GM19463 (cell line): ENCODE data around the gene MAPK8IP3.
"Not testable (repeated sequence)": the region's sequence is repeated elsewhere in the genome, so short reads cannot be mapped to it uniquely, and the experiment has no call there.

Experiments
- ATAC-seq: cut with Tn5 transposase; IDR thresholded peaks from one replicate; pipeline ENCODE4 v1.9.1; 2021; ENCODE audit warnings: mild to moderate bottlenecking, moderate library complexity; ENCODE audit not compliant: unreplicated experiment

MAPK8IP3 gene

DNA sequence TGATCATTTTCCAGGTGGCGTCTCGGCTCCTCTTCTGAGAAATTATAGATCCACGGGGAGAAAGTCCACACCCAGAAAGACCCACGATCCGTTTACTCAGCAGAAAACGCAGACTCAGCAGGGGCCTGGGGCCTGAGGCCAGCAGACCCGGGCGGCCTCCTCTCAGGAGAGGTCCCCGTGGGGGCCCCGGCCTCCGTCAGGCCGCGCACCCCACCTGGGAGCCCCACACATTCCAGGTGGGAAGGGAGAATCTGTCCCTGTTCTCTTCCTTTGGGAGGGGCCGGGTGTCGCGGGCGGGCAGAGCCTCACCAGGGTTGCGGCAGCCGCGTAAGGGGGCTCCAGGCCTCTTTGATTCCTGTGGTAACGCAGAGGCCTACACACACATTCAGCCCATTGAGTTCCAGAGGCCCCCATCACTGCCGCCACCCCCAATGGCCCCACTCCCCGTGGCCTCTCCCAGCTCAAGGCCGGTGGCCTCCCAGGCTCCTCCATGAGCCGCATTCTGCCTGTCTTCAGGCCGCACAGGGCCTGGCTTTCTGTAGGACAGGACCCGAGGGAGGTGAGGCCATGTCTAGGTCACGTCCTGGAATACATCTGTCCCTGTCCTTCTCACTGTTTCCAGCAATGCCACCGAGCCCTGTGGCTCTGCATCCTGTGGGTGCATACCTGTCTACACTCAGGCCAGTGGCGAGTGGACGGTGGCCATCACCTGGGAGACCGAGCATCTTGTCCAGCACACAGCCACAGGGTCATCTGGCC is 89.1 kb downstream of the MAPK8IP3 start:
- no peak for ATAC-seq

DNA sequence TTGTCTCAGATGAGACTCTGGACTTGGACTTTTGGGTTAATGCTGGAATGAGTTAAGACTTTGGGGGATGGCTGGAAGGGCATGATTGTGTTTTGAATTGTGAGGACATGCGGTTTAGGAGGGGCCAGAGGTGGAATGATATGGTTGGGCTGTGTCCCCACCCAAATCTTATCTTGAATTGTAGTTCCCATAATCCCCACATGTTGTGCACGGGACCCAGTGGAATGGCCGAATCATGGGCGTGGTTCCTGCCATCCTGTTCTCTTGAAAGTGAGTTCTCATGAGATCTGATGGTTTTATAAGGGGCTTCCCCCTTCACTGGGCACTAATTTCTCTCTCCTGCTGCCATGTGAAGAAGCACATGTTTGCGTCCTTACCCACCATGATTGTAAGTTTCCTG is 93.3 kb downstream of the MAPK8IP3 start:
- ATAC-seq = not testable (repeated sequence)

DNA sequence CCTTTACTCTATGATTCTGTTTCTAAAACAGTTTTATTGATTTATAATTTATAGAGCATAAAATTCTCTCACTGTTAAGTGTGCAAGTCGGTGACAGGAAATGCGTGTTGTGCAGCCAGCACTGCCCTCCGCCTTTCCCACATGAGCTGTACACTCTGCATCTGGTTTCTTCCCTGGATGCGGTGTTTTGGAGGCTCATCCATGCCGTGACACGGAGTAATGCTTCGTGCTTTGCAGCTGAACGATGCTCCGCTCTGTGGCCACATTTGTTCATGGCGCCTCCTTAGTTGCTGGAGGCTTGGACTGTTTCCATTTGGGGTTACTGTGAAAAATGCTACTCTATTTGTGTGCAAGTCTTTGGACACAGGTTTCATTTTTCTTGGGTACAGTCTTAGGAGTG is 94.7 kb downstream of the MAPK8IP3 start:
- ATAC-seq = no peak

DNA sequence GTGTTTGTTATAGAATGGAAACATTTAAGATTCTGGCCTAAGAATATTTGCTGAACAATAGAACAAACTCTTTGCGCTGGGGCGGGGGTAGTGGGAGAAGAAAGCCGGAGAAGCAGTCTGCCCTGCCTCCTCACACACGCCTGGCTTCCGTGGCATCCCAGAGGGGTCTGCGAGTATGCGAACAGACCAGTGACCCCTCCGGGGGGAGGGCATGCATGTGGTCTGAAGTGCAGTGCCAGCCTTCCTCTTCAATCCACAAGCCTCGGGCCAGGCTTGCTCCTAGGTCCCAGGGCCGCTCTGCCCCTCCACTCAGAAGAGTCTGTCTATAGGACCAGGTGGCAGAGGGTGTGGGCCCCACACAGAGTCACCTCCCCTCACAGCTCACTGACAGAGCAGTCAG is 101.6 kb downstream of the MAPK8IP3 start:
- no peak for ATAC-seq

DNA sequence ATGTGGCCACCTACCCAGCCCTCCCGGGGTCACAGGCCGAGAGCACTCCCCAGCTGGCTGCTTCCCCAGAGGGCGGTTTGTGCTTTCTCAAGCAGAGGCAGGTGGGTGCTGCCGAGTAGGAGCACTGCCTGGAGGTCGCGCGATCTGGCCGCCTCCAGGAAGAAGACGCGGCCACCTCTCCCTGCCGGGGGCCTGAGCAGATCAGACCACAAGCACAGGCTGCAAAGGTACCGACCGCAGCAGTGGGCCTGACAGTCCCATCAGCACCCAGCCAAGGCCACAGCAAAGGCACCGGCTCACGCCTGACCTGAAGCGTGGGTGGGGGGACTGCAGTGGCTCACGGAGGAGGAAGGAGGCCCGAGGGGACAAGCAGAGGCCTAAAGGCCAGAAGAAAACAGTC is 102.7 kb downstream of the MAPK8IP3 start:
- no peak for ATAC-seq

DNA sequence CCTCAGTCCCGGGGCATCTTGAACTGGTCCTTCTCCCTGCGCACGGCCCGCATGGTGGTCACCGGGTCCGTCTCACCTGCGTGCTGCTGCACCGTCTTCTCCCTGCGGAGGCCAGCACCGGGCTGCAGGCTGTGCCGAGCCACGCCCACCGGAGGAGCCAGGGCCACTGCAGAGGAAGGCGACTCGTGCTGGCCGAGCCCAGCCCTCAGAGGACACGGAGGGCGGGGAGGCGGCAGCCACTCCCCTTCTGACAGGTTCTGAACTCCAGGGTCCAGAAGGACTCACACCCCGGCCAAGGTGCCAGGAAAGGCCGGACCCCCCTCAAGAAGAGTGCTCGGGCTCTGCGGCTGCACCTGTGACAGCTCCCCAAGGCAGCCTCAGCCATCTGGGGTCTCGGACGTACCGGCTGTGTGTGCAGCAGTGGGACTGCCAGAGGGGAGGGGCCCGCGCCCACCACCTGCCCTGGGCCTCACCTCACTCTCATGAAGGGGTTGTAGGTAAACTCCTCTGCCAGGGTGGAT is 103.3 kb downstream of the MAPK8IP3 start:
- no peak for ATAC-seq

DNA sequence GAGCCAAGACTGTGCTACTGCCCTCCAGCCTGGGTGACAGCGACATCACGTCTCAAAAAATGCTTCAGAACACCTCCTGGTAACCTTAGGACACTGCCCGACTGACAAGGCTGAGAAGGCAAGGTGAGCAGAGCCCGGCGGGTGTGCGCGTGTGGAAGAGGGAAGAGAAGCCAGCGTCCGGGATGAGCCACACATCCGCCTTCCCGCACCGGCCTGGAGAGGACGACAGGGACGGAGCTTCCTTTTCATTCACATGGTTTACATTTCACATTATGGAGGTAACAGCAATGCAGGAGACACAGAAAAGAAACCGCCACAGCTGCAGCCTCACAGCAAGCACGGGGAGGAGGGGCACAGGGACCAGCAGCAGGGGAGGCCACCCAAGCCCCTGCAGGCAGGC is 104.1 kb downstream of the MAPK8IP3 start:
- ATAC-seq = no peak

DNA sequence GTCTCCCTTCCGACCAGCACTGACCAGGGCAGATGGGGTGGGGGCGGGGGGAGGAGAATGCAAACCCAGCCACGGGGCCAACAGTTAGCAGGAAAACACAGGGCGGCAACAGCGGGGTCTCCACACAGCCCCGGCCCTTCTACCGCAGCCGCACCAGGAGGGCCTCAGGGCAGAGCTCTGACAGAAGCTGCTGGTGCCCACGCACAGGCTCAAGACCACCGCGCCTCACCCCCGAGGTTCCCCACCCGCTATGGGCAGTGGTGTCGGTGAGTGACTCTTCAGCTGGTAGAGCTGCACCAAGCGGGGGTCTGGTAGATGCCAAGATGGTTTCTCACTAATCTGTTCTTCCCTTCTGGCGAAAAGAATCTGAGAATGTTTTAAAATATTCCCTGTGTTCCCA is 104.5 kb downstream of the MAPK8IP3 start:
- ATAC-seq = no peak

DNA sequence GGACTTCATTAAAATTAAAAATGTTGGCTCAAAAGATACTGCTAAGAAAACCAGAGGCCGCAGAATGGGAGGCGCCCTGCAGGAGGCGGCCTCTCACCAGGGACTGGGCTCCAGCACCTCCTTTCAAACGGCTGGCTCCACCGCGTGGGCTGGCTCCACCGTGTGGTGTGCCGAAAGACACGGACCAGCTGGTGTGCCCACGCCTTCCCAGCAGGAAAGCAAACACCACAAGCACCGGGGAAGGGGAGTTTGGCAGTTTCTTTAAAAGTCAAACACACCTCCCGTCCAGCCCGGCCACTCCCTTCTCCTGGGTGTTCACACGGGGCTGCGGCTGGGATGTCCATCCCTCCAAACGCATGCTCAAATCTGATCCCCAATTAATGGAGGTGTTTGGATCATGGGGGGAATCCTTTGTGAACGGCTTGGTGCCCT is 106.8 kb downstream of the MAPK8IP3 start:
- ATAC-seq = no peak

DNA sequence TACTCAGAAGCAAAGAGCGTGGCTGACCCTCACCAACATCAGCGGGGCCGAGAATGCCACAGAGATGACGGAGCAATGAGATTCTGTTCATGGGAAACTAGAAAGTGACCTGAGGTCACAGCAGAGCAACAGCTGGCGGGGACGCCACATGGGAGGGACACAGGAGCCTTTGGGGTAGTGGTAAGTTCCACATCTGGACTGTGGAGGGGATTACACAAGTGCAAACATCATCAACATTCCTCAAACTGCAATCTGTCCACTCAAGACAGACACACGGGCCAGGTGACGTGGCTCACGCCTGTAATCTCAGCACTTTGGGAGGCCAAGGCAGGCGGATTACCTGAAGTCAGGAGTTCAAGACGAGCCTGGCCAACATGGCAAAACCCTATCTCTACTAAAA is 109.5 kb downstream of the MAPK8IP3 start:
- ATAC-seq = no peak

DNA sequence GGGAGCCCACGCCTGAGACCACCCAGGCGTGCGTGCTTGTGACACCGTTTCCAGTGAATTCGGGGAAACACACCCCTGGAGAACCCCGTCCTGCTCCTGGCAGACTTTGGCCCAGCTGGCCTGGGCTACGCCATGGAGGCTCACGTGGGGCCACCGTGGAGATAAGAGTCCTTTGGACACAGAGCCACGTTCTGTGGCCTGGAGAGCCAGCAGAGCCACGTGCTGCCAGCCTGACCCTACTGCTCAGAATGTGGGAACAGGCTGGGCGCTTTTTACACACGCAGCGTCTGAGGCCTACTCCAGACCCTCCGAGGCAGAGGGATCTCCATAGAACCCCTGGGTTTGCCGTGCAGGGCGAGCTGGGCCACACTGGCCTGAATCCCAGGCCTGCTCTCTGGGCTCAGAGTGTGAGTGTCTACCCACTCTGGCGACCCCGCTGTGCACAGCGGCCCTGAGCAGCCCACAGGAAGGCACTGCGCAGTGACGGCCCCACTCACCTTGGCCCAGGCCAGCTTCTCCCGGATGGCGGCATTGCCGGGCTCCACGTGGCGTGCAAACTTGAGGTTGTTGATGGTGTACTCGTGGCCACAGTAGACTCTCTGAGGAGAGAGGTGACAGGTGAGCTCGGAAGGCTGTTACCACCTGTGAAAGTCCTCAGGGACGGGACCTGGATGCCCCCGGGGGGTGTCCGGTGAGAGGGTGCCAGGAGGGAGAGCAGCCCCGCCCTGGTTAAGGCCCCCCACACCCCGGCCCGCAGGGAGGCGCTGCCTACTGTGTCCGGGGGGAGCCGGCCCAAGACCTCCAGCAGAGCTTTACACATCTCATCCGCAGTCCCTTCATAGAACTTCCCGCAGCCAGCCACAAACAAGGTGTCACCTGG is 110.6 kb downstream of the MAPK8IP3 start:
- no peak for ATAC-seq

DNA sequence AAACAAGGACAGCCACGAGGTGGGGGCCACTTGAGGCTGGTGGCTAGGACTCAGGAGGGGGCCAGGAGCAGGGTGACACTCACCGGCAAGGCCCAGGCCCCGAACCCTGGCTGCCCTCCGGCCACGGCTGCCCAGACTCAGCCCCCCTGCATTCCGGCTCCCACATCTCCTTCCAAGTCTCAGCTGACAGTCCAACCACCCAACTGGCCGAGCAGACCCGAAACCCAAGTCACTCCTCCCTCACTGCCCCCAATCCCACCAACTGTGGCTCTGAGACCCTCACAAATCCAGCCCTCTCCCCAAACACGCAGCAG is 111.2 kb downstream of the MAPK8IP3 start:
- no peak for ATAC-seq

DNA sequence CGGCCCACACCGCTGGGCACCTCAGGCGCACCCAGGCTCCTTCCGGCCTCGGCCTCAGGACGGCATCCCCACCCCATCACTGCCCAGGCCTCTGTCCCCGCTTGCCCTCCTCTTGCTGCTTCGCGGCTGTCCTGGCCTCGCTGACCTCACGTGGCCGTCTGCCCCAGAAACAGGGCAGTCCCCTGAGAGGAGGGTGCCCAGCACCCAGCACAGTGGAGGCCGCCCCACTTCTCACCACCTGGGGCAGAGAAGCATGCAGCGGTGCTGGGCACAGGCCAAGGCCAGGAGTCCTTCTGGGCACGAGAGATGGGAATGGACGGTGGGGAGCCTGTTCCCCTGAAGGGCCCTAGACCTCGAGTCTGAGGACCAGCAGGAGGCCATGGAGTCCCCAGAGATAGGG is 111.7 kb downstream of the MAPK8IP3 start:
- no peak for ATAC-seq

DNA sequence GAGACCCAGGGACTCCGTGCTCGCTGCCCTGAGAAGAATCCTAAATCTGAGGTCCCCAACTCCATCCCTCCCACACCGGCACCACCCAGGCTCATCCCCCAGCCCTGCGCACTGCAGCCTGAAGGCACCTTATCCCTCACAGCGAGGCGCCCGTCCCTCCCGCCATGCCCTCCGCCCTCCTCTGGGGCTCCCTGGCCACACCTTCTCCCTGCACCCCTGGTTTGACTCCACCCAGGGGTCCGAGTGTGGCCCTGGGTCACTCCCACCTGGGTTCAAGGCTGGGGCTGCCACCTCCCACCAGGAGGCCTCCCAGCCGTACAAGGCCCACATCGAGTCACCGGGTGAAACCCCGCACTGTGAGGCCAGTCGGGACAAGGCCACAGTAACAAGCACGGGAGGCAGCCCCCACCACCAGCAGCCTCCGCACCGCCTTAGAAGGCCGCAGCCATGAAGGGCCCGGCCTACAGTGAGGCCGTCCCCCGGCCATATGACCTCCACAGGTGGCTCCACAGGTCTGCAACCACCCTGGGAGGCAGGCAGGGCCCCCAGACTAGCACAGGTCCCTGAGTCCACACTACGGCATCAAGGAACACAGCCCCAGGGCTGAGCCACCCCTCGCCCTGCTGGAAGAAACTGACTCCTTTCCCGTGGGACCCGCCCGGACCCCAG is 112.3 kb downstream of the MAPK8IP3 start:
- ATAC-seq = no peak

DNA sequence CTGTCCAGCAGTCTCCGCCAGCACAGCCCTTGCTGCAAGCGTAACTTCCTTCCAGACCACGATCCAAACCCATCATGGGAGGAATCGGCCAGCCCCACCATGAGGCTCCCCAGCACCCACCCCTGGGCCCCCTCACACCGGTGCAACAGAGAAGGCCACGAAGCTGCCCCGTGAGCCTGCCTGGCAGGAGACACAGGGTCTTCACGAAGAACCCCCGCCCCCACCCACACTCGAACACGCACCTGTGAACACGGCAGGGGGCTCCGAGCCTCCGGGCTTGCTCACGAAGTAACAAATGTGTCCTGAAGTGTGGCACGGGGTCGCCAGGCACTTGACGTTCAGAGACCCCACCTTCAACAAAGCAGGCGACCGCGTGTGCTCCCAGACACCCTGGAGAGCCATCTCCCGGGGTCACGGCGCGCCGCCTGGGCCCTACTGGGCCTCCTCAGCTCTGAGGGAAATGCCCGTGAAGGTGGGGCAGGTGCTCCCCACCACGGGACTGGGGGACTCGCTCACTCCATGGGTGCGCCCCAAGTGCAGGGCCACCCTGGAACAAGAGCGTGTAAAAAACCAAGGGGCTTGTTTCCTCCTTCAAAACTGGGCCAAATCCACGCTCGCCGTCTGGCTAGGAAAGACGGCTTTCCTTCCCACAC is 113.0 kb downstream of the MAPK8IP3 start:
- ATAC-seq = no peak

DNA sequence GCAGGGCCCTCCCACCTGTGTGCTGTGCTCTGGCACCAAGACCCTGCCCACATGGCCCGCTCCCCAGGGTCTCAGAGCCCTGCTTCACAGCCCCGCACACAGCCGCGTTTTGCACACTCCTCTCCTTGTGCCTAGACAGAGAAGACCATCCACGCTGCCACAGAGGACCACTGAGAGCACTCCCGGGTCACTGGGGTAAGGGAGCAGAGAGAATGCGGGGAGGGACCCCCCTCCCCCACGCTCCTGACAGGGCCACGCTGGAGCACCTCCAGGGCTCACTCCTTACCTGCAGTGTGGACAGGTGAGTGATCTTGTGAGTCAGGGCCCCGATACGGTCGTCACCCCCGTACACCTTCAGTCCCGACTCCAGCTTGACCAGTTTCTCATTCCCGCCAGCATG is 113.6 kb downstream of the MAPK8IP3 start:
- no peak for ATAC-seq
